GM12878 (cell line): Measurements from ENCODE around the gene CACNA1B. TPM values are rescaled to one million over a fixed set of nuclear protein-coding genes. Genes with fewer than 3 reads are reported as not detected.

Source experiments
- ATAC-seq: fragments of 200-7000 bp; cut with Tn5 transposase; 3 replicates; pipeline ENCODE4 v1.9.1; 2020; ENCODE audit warnings: mild to moderate bottlenecking, moderate library complexity
- BruUV-seq: library from RNA; stranded (reverse); fragments of 400-500 nt; replicated peaks from 2 replicates; lab custom pipeline; 2021; lab: Mats Ljungman, UMichigan
- CTCF ChIA-PET: fragments of 300-600 bp; sonication (Branson Sonifier 250); formaldehyde crosslinking; extraction: SDS; loops from one replicate; lab custom pipeline; 2021; ENCODE audit warnings: inconsistent platforms; lab: Yijun Ruan, JAX
- POLR2A ChIA-PET: fragments of 350-600 bp; formaldehyde crosslinking; extraction: SDS; loops from one replicate; lab custom pipeline; 2021; ENCODE audit warnings: inconsistent platforms; lab: Charles Lee
- RAD21 ChIA-PET: fragments of 300-600 bp; sonication (Branson Sonifier 250); formaldehyde crosslinking; loops from one replicate; lab custom pipeline; 2023; ENCODE audit warnings: antibody characterized with exemption; ENCODE audit not compliant: unreplicated experiment; lab: Charles Lee
- SMC1A ChIA-PET: fragments of 300-600 bp; sonication (Branson Sonifier 250); formaldehyde crosslinking; loops from one replicate; lab custom pipeline; 2023; ENCODE audit not compliant: unreplicated experiment, uncharacterized antibody; lab: Charles Lee
- DNase-seq: peaks from one replicate; pipeline ENCODE4 v3.0.0-alpha.2; 2011; ENCODE audit warnings: low read depth, low spot score
- FAIRE-seq: peaks from 3 replicates; lab custom pipeline; 2011; peaks lifted over from hg19 to GRCh38; lab: Jason Lieb, UNC
- H2AFZ ChIP-seq: 2 replicates; pipeline ENCODE4 v1.6.0; 2011; ENCODE audit warnings: low read depth, low read length, control low read depth; ENCODE audit not compliant: control insufficient read depth
- H3K27ac ChIP-seq: 2 replicates; pipeline ENCODE4 v1.5.1; 2011; ENCODE audit warnings: control low read depth; ENCODE audit not compliant: control insufficient read depth, insufficient read depth
- H3K27me3 ChIP-seq, 2 experiments: replicated peaks in 1 of 2; 2 replicates each; pipeline versions ENCODE4 v1.6.0 to v1.6.1; 2011; ENCODE audit warnings: low read length in 1 of 2; ENCODE audit not compliant: control insufficient read depth in 2 of 2, insufficient read depth in 2 of 2
- H3K36me3 ChIP-seq, 2 experiments: 2 replicates each; pipeline ENCODE4 v1.5.1; 2011; ENCODE audit warnings: low read length in 1 of 2; ENCODE audit not compliant: control insufficient read depth in 2 of 2, insufficient read depth in 2 of 2
- H3K4me1 ChIP-seq: 2 replicates; pipeline ENCODE4 v1.6.1; 2011; ENCODE audit warnings: mild to moderate bottlenecking, low read length, moderate library complexity, mixed read lengths; ENCODE audit not compliant: control insufficient read depth, insufficient read depth
- H3K4me2 ChIP-seq: 2 replicates; pipeline ENCODE4 v1.6.0; 2011; ENCODE audit warnings: control low read depth; ENCODE audit not compliant: control insufficient read depth, insufficient read depth
- H3K4me3 ChIP-seq: fragments of 200-600 bp; sonication (generic); 2 replicates; pipeline ENCODE4 v1.5.1; 2016
- H3K79me2 ChIP-seq: 2 replicates; pipeline ENCODE4 v1.6.0; 2011; ENCODE audit warnings: low read length; ENCODE audit not compliant: control insufficient read depth, insufficient read depth
- H3K9ac ChIP-seq: 2 replicates; pipeline ENCODE4 v1.8.0; 2011; ENCODE audit warnings: low read length, control low read depth, mixed read lengths; ENCODE audit not compliant: control insufficient read depth, insufficient read depth
- H3K9me3 ChIP-seq: replicated peaks from 3 replicates; pipeline ENCODE4 v1.5.1; 2011; ENCODE audit warnings: mild to moderate bottlenecking, low read length; ENCODE audit not compliant: control insufficient read depth, insufficient read depth
- H4K20me1 ChIP-seq: 2 replicates; pipeline ENCODE4 v1.6.0; 2011; ENCODE audit not compliant: control insufficient read depth, insufficient read depth
- ASH2L ChIP-seq: fragments of 300-600, 200-600 bp; sonication (generic); IDR thresholded peaks from 2 replicates; pipeline ENCODE4 v1.6.1; 2017; ENCODE audit warnings: low read depth, mild to moderate bottlenecking, borderline replicate concordance
- CREM ChIP-seq: IDR thresholded peaks from 2 replicates; pipeline ENCODE4 v1.6.1; 2014; ENCODE audit warnings: antibody characterized with exemption, low read depth
- EGR1 ChIP-seq, 2 experiments: IDR thresholded peaks; 1 replicate in 1 of 2; 2 replicates in 1 of 2; pipeline ENCODE4 v1.6.1; 2011 to 2012; ENCODE audit warnings: low read depth in 2 of 2, low read length in 2 of 2, borderline replicate concordance in 1 of 2, mild to moderate bottlenecking in 1 of 2, moderate library complexity in 1 of 2
- EP300 ChIP-seq, 2 experiments: fragments of 150-350 bp in 1 of 2; IDR thresholded peaks; 2 replicates each; pipeline ENCODE4 v1.6.1; 2011 to 2012; ENCODE audit warnings: low read depth in 2 of 2, low read length in 2 of 2, borderline replicate concordance in 1 of 2, improper control_type of control experiment in 1 of 2, inconsistent platforms in 1 of 2; ENCODE audit not compliant: control insufficient read depth in 1 of 2
- FOS ChIP-seq: IDR thresholded peaks from 3 replicates; pipeline ENCODE4 v1.6.1; 2011; ENCODE audit warnings: borderline replicate concordance; ENCODE audit not compliant: insufficient read length; ENCODE audit errors: extremely low read depth
- HCFC1 ChIP-seq: fragments of 150-350 bp; IDR thresholded peaks from 2 replicates; pipeline ENCODE4 v1.6.1; 2014; ENCODE audit warnings: low read length
- MYB ChIP-seq: fragments of 150-350 bp; IDR thresholded peaks from 2 replicates; pipeline ENCODE4 v1.6.1; 2014; ENCODE audit warnings: mild to moderate bottlenecking, low read depth, low read length, borderline replicate concordance
- NFYA ChIP-seq: IDR thresholded peaks from 2 replicates; pipeline ENCODE4 v1.6.1; 2011; ENCODE audit warnings: low read depth, mild to moderate bottlenecking, low read length, improper control_type of control experiment, borderline replicate concordance
- PML ChIP-seq: IDR thresholded peaks from 2 replicates; pipeline ENCODE4 v1.6.1; 2012; ENCODE audit warnings: low read length, inconsistent platforms
- POLR2A ChIP-seq: IDR thresholded peaks from 2 replicates; pipeline ENCODE4 v1.6.1; 2011; ENCODE audit warnings: low read depth, mild to moderate bottlenecking, low read length
- RB1 ChIP-seq: fragments of 450-650 bp; formaldehyde crosslinking; IDR thresholded peaks from 2 replicates; pipeline ENCODE4 v1.6.1; 2017; ENCODE audit warnings: mild to moderate bottlenecking, borderline replicate concordance
- SIN3A ChIP-seq: IDR thresholded peaks from 2 replicates; pipeline ENCODE4 v1.6.1; 2012; ENCODE audit warnings: low read depth, low read length, improper control_type of control experiment
- SIX5 ChIP-seq: IDR thresholded peaks from 2 replicates; pipeline ENCODE4 v1.6.1; 2011; ENCODE audit warnings: mild to moderate bottlenecking, low read depth, low read length, moderate library complexity; ENCODE audit not compliant: severe bottlenecking
- SMAD5 ChIP-seq: IDR thresholded peaks from 2 replicates; pipeline ENCODE4 v1.6.1; 2016; ENCODE audit warnings: antibody characterized with exemption, low read depth
- STAT3 ChIP-seq: IDR thresholded peaks from 2 replicates; pipeline ENCODE4 v1.6.1; 2011; ENCODE audit warnings: low read depth, low read length, improper control_type of control experiment
- SUZ12 ChIP-seq: fragments of 200-600 bp; sonication (generic); IDR thresholded peaks from one replicate; pipeline ENCODE4 v1.6.1; 2018; ENCODE audit warnings: antibody characterized with exemption, mild to moderate bottlenecking; ENCODE audit not compliant: unreplicated experiment
- TAF1 ChIP-seq: IDR thresholded peaks from 2 replicates; pipeline ENCODE4 v1.6.1; 2011; ENCODE audit warnings: mild to moderate bottlenecking, low read depth, low read length, borderline replicate concordance
- TCF3 ChIP-seq: IDR thresholded peaks from 2 replicates; pipeline ENCODE4 v1.6.1; 2012; ENCODE audit warnings: low read depth, mild to moderate bottlenecking, low read length, borderline replicate concordance; ENCODE audit not compliant: insufficient read depth
- WGBS: methylation state at CpG from one replicate; pipeline ENCODE4 v1.1.6; 2016; ENCODE audit warnings: low lambda C conversion rate; ENCODE audit not compliant: insufficient replicate concordance, insufficient coverage; ENCODE audit errors: missing lambda C conversion rate; 5-methylcytosine and 5-hydroxymethylcytosine counted together
- in situ Hi-C: fragments of 300-500 bp; cut with MboI; formaldehyde crosslinking; loops from 9 replicates; pipeline ENCODE4 v1.14.3; 2018; ENCODE audit warnings: mixed read lengths
- intact Hi-C: fragments of 100-400 bp; cut with micrococcal nuclease; formaldehyde crosslinking; loops from one replicate; pipeline ENCODE4 v1.14.2; 2022; ENCODE audit not compliant: unreplicated experiment
- polyA plus RNA-seq, 11 experiments: library from polyadenylated mRNA; depleted of rRNA in 4 of 11; unstranded in 6 of 11; stranded (reverse) in 5 of 11; fragments of >200 nt; fragmentation: Nextera tagmentation in 4 of 11; fragmentation: Illumina TruSeq in 1 of 11; extraction: Ambion mirVana in 4 of 11; extraction: Trizol in 1 of 11; gene quantifications; 1 replicate in 1 of 11; 2 replicates in 10 of 11; pipeline versions ENCODE4 v1.2.1 to v1.2.3, GENCODE V29; 2011 to 2016; ENCODE audit warnings: inconsistent platforms in 2 of 11, missing spikeins in 2 of 11, low read depth in 1 of 11
- total RNA-seq, 4 experiments: library from RNA; depleted of rRNA in 3 of 4; stranded (reverse); fragments of >200 nt in 3 of 4; fragmentation: Illumina TruSeq in 1 of 4; extraction: Trizol in 1 of 4; gene quantifications; 2 replicates each; pipeline versions ENCODE4 v1.2.1 to v1.2.3, GENCODE V29; 2013 to 2021
- TF ChIP-seq, protein P1 (sequence below): fragments of 450-650 bp; formaldehyde crosslinking; IDR thresholded peaks from 2 replicates; pipeline ENCODE4 v1.4.0; 2022; ENCODE audit warnings: mild to moderate bottlenecking, moderate library complexity
- TF ChIP-seq, protein P2 (sequence below): fragments of 450-650 bp; IDR thresholded peaks from 2 replicates; pipeline ENCODE4 v1.6.1; 2017; ENCODE audit warnings: low read depth, mild to moderate bottlenecking, moderate library complexity

Gene CACNA1B
- total and polyA plus RNA-seq, 10 of the 15 experiments (the other 5 are each of a cell fraction or from before 2014, with no cell fraction given) = 0.01 to 0.03 (median 0.01) TPM; not detected in 7

DNA sequence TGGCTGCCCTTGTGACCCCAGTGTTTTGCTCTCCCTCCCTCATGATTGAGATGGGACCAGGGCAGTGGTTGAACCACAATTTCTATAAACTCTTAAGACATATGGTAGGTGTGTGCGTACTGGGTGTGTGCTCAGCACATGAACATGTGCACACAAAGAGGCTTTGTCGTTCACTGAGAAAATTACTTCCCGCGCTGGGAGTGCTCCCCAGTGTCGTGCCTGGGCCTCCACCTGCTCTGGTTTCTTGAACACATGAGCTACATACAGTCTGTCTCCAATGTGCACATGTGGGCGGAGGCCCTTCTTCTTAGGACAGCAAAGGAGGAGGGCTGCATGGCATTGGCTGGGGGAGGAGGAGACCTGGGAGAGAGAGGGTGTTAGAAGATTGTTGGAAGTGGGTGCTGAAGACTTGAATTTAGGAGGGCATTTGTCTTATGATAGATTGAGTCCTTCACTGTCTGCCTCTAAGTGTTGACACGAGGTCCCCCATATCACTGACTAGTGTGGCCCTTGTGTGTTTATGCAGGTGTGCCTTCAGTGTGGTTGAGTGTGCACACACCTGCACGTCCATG, 170.0 kb downstream of the CACNA1B start:
- ChIA-PET CTCF (no interaction called here), POLR2A (no interaction called here), SMC1A (no interaction called here), RAD21 (no interaction called here)
- H3K4me2 ChIP-seq = no peak overlapping the region
- H3K27me3 ChIP-seq = peaks cover 0 to 2% of the 10 kb centered on the region in 2 experiments; a peak in 3 of 4 replicates
- H3K79me2 ChIP-seq = no peaks in the 10 kb centered on the region
- H4K20me1 ChIP-seq = no peaks in the 10 kb centered on the region
- DNase-seq = no peak
- H3K27ac ChIP-seq = no peak overlapping the region
- H3K4me3 ChIP-seq = no peak overlapping the region
- H3K4me1 ChIP-seq = no peaks in the 10 kb centered on the region
- no TSS peak for BruUV-seq
- no peak for TF ChIP-seq SIX5
- TF ChIP-seq EGR1 (IDR thresholded peaks at IDR 0.05; ENCODE audit: borderline replicate concordance in 1 of 2, low read depth in 2 of 2, low read length in 2 of 2) = no peak
- TF ChIP-seq MYB = no peak
- TF ChIP-seq CREM = no peak
- TF ChIP-seq HCFC1 = no peak
- no peak for TF ChIP-seq STAT3
- TF ChIP-seq, protein P1, sequence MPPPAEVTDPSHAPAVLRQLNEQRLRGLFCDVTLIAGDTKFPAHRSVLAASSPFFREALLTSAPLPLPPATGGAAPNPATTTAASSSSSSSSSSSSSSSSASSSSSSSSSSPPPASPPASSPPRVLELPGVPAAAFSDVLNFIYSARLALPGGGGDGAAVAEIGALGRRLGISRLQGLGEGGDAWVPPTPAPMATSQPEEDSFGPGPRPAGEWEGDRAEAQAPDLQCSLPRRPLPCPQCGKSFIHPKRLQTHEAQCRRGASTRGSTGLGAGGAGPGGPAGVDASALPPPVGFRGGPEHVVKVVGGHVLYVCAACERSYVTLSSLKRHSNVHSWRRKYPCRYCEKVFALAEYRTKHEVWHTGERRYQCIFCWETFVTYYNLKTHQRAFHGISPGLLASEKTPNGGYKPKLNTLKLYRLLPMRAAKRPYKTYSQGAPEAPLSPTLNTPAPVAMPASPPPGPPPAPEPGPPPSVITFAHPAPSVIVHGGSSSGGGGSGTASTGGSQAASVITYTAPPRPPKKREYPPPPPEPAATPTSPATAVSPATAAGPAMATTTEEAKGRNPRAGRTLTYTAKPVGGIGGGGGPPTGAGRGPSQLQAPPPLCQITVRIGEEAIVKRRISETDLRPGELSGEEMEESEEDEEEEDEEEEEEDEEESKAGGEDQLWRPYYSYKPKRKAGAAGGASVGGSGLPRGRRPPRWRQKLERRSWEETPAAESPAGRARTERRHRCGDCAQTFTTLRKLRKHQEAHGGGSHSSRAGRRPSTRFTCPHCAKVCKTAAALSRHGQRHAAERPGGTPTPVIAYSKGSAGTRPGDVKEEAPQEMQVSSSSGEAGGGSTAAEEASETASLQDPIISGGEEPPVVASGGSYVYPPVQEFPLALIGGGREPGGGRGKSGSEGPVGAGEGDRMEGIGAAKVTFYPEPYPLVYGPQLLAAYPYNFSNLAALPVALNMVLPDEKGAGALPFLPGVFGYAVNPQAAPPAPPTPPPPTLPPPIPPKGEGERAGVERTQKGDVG = no peak
- TF ChIP-seq RB1 = no peak
- no peak for TF ChIP-seq FOS
- no peak for TF ChIP-seq NFYA
- no peak for TF ChIP-seq SIN3A
- no peak for TF ChIP-seq TCF3
- TF ChIP-seq EP300 (IDR thresholded peaks at IDR 0.05; ENCODE audit: borderline replicate concordance in 1 of 2, control insufficient read depth in 1 of 2, low read depth in 2 of 2, low read length in 2 of 2) = no peak
- no peak for TF ChIP-seq TAF1
- TF ChIP-seq SMAD5 = no peak
- no peak for TF ChIP-seq POLR2A
- no peak for TF ChIP-seq SUZ12
- no peak for TF ChIP-seq ASH2L
- TF ChIP-seq, protein P2, sequence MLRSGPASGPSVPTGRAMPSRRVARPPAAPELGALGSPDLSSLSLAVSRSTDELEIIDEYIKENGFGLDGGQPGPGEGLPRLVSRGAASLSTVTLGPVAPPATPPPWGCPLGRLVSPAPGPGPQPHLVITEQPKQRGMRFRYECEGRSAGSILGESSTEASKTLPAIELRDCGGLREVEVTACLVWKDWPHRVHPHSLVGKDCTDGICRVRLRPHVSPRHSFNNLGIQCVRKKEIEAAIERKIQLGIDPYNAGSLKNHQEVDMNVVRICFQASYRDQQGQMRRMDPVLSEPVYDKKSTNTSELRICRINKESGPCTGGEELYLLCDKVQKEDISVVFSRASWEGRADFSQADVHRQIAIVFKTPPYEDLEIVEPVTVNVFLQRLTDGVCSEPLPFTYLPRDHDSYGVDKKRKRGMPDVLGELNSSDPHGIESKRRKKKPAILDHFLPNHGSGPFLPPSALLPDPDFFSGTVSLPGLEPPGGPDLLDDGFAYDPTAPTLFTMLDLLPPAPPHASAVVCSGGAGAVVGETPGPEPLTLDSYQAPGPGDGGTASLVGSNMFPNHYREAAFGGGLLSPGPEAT = no peak
- no peak for TF ChIP-seq PML
- in situ Hi-C loops = no loop called here
- no peak for FAIRE-seq
- no peak overlapping the region for H3K9ac ChIP-seq
- 32% methylated on average over 8 of the region's 8 CpGs for WGBS
- no peak overlapping the region for H2AFZ ChIP-seq
- H3K9me3 ChIP-seq = no peaks in the 10 kb centered on the region
- intact Hi-C loops = no loop called here
- no peaks in the 10 kb centered on the region for H3K36me3 ChIP-seq
- ATAC-seq = no peak
